Activated T-cell treated with anti-CD3 and anti-CD28 coated beads for 48 hours (primary cell): ENCODE results near the gene ENPEP.

Source experiments
- DNase-seq: peaks from one replicate; pipeline ENCODE4 v3.0.0-alpha.2; 2020; ENCODE audit warnings: low read depth

ENPEP gene

GRCh38 chr4:110602061-110602460 lies 126.1 kb downstream of the ENPEP start:
- no peak for DNase-seq

DNA sequence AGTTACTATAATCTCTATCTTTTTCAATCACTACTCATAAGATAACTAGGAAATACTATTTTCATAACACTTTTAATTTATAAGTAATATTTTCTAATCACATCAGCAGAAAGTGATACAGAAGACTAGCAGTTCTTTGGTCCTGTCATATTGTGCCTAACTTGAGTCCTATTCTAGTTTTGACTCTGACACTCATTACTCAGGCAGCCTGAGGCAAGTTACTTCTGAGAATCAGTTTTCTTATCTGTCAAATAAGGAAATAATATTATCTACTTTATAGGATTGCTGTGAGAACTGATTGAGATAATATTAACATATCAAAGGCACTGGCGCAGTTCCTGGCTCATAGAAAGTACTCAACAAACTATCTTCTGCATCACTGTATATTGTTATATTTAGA lies 129.1 kb downstream of the ENPEP start:
- DNase-seq = no peak

GRCh38 chr4:110609044-110609750 lies 133.2 kb downstream of the ENPEP start:
- DNase-seq = no peak

GRCh38 chr4:110610620-110610939 lies 134.6 kb downstream of the ENPEP start:
- DNase-seq = no peak

- DNase-seq = no peak
Measured at GRCh38 chr4:110610940-110611831, 135.2 kb downstream of the ENPEP start.

DNA sequence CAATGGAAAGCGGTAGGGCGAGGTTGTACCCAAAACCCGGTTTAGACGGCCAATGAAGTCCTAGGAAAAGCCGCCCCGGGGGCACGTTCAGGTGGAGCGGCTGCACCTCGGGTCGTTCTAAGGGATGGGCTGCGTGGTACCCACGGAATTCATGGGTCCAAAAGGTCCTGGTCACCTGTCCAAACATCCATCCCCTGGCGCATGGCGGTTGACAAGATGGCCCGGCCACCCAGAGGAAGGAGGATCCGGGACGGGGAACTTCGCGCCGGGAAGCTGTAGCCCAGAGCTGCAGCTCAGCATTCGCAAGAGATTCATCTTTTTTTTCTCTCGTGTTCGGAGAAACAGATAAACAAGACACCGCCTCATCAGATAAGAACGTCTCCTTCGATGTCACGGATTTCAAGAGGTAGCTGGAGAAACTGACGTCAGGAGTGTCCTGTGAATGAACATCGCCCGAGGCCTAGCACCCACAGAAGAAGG lies 136.1 kb downstream of the ENPEP start:
- DNase-seq = no peak

DNA sequence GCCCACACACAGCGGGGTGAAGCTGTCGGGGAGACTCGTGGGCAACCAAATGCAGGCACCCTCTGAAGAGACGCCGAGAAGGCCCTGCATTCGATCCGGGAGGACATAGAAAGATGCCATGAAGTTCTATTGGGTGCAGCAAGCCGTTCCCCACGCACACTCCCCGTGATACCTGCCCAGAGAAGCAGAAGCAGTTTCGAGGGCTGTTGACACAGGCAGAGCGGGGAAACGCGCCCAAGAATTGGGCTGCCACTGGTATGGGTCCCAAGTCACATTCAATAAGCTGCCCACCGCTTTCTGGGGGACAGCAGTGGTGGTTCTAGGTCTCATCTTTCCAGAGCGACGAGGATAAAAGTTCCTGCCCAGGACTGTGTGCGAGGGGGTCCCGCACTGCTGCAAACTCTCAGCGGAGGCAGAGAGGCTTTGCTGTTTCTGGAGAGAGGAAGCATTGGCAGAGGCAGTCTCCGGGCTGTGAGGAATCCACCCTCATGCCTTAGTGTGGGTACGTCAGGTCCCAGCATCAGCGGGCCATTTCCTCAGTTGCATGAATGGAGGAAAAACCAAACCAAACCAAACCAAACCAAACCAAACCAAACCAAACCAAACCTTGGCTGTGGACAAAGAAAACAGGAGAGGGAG lies 136.8 kb downstream of the ENPEP start:
- no peak for DNase-seq

DNA sequence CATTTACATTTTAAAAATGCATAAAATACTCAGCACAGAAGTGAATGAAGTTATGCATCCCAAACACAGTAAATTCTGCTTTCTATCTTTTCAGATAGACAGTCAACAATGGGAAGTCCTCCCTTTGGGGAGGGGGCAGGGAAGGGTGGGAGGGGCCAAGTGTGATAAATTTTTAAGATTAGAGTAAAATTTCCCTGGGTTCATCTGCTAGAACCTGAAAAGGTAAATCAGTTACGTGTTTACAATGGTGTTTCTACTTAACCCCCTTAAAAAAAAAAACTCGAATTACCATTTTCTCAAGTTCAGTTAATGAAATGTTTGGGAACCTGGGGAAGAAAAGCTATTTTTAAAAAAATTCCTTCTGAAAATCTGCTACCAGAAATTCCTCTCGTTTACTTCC lies 137.8 kb downstream of the ENPEP start:
- DNase-seq = no peak

DNA sequence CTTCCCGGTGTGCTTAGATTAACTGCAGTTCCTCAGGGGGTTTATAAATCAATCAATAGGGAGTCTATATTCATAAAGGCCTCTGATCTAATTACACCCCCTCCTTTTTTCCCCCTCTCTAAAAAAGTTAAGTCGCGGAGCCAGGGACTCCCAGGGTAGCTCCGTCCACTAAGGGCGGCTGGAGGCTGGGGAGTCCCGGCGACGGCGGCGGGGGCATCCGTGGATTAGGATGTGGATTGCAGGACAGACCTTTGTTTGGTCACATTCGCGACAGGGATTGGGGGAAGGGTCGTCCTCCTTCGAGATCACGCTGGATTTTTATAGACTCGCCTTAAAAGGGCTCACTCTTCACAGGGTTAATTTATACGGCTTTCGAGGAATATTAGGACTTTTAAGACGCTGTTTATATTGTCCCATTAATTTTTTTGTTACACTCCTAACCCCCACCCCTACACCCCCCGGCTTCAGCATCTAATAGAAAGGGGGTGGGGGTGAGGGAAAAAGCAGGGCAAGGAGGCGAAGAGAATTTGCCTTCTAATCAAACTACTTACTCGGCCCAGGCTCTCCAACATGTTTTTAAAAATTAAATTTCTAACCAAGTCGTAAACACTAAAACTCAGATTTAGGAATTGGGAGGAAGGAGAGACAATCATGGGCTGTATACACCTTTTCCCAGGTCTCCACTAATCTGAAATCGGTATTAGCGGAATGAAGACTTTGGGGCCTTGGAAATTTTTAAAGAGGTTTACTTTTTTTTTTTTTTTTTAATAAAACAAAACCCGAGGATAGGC lies 138.4 kb downstream of the ENPEP start:
- no peak for DNase-seq
